K562 (cell line): ENCODE data around the gene LIMS1. TPM values are rescaled to one million over a fixed set of nuclear protein-coding genes. Genes with fewer than 3 reads are reported as not detected.
A peak's percentile ranks its signal among the peaks of the same experiment; 100 is the strongest.

Source experiments
- ATF3 ChIP-seq, 2 experiments: fragments of 450-650 bp in 1 of 2; sonication (generic) in 1 of 2; formaldehyde crosslinking in 1 of 2; IDR thresholded peaks in 1 of 2; conservative IDR thresholded peaks in 1 of 2; 2 replicates each; pipeline versions ENCODE4 v1.6.1 to v1.8.1; 2016 to 2023; ENCODE audit warnings: mild to moderate bottlenecking in 2 of 2, moderate library complexity in 2 of 2, inconsistent platforms in 1 of 2, missing genetic modification reagents in 1 of 2
- CBX3 ChIP-seq, 2 experiments: IDR thresholded peaks; 1 replicate in 1 of 2; 2 replicates in 1 of 2; pipeline ENCODE4 v1.6.1; 2012; ENCODE audit warnings: inconsistent platforms in 2 of 2, low read length in 2 of 2, borderline replicate concordance in 1 of 2, control low read depth in 1 of 2
- ETV6 ChIP-seq, 3 experiments: fragments of 150-350 bp in 1 of 3; sonication (generic) in 1 of 3; formaldehyde crosslinking in 1 of 3; IDR thresholded peaks; 2 replicates each; pipeline versions ENCODE4 v1.6.1 to v1.8.0; 2014 to 2022; ENCODE audit warnings: borderline replicate concordance in 2 of 3, low read depth in 2 of 3, antibody characterized with exemption in 1 of 3, low read length in 1 of 3, mild to moderate bottlenecking in 1 of 3, missing genetic modification reagents in 1 of 3
- MEF2A ChIP-seq: IDR thresholded peaks from 2 replicates; pipeline ENCODE4 v1.6.1; 2011; ENCODE audit warnings: low read depth, mild to moderate bottlenecking, low read length, moderate library complexity; ENCODE audit not compliant: control insufficient read depth
- MGA ChIP-seq: fragments of 450-650 bp; IDR thresholded peaks from 2 replicates; pipeline ENCODE4 v1.6.1; 2016; ENCODE audit warnings: mild to moderate bottlenecking, moderate library complexity
- RBM25 ChIP-seq: fragments of 200-400 bp; formaldehyde crosslinking; IDR thresholded peaks from 2 replicates; pipeline ENCODE4 v1.6.1; 2018; ENCODE audit warnings: low read length, low read depth, moderate library complexity; ENCODE audit not compliant: severe bottlenecking
- SREBF1 ChIP-seq: fragments of 150-350 bp; IDR thresholded peaks from 2 replicates; pipeline ENCODE4 v1.6.1; 2014; ENCODE audit warnings: antibody characterized with exemption, low read depth, low read length, borderline replicate concordance
- ZNF589 ChIP-seq: fragments of 200-800 bp; sonication (Bioruptor generic); IDR thresholded peaks from 2 replicates; pipeline ENCODE4 v1.6.1; 2016; ENCODE audit warnings: low read depth, missing genetic modification characterization, missing compliant biosample characterization
- polyA plus RNA-seq, 8 experiments: library from polyadenylated mRNA; depleted of rRNA in 4 of 8; stranded (reverse) in 5 of 8; unstranded in 3 of 8; fragments of >200 nt; fragmentation: Nextera tagmentation in 2 of 8; fragmentation: Illumina TruSeq in 1 of 8; extraction: Ambion mirVana in 2 of 8; extraction: Trizol in 1 of 8; gene quantifications; 2 replicates each; pipeline versions ENCODE4 v1.2.1 to v1.2.3, GENCODE V29; 2011 to 2014; ENCODE audit warnings: inconsistent platforms in 1 of 8, missing spikeins in 1 of 8
- total RNA-seq, 7 experiments: library from RNA; depleted of rRNA in 6 of 7; stranded (reverse); fragments of >200 nt in 6 of 7; fragmentation: Illumina TruSeq in 2 of 7; extraction: Trizol in 2 of 7; gene quantifications; 2 replicates each; pipeline versions ENCODE4 v1.2.1 to v1.2.3, GENCODE V29; 2011 to 2021; ENCODE audit warnings: low replicate concordance in 1 of 7

The LIMS1 gene
- total and polyA plus RNA-seq, 9 of the 15 experiments (the other 6 are each of a cell fraction or from before 2014, with no cell fraction given) = 52.8 to 134 (median 81.0) TPM

GRCh38 chr2:108707300-108707699, 173.0 kb downstream of the LIMS1 start (continued):
- TF ChIP-seq MGA = no peak
- no peak for TF ChIP-seq ATF3 (IDR thresholded peaks at IDR 0.05)
- TF ChIP-seq ATF3 (CRISPR knock-in tag; conservative IDR thresholded peaks at IDR 0.05) = no peak
- TF ChIP-seq RBM25 = peak; percentile 73
- TF ChIP-seq ETV6 (IDR thresholded peaks at IDR 0.05; ENCODE audit: borderline replicate concordance in 1 of 2, low read depth in 2 of 2, low read length in 1 of 2) = no peak
- no peak for TF ChIP-seq ETV6 (CRISPR knock-in tag; IDR thresholded peaks at IDR 0.05; ENCODE audit: borderline replicate concordance)
- TF ChIP-seq MEF2A = no peak
- TF ChIP-seq SREBF1 = no peak
- TF ChIP-seq ZNF589 (CRISPR knock-in tag) = no peak
- peak in 1 of 2 experiments; percentile 95; a peak in 2 of 3 replicates for TF ChIP-seq CBX3 (IDR thresholded peaks at IDR 0.05; ENCODE audit: borderline replicate concordance in 1 of 2, low read length in 2 of 2)
